HG02840 (cell line): Measurements from ENCODE around the gene CSTPP1.
"Not testable (repeated sequence)": the region's sequence is repeated elsewhere in the genome, so short reads cannot be mapped to it uniquely, and the experiment has no call there.

Source experiments
- ATAC-seq: cut with Tn5 transposase; IDR thresholded peaks from one replicate; pipeline ENCODE4 v1.9.1; 2021; ENCODE audit warnings: mild to moderate bottlenecking, moderate library complexity, moderate number of reproducible peaks; ENCODE audit not compliant: unreplicated experiment, low FRiP score

Gene CSTPP1

DNA sequence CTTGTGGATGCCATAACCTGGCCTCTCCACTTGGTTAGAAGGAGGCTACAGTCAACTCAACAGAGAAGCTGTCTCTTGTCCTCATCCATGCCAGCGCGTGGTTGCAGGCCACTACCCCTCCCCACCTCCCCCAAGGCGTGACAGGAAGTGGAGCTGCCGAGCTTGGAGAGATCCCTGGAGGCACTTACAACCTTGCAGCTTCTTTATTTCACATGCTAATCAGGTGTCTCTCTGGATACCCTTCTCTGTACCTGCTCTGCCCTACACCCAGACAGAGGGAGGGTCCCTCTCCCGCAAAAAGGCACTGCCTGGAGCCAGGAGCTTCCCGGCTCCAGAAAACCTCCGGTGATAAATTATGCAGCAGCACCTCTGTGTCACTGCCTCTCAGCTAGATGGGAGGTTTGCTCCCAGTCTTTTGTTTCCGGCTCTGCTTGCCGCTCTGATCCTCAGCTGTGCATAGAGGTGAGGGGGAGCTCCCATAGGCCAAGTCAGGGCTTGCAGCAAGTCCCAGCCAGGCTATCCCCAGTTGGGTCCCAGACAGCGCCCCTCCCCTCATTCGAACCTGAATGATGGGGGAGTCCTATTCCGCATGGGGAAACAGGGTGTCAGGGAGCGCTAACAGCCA is 23.9 kb upstream of the CSTPP1 start:
- ATAC-seq = no peak

DNA sequence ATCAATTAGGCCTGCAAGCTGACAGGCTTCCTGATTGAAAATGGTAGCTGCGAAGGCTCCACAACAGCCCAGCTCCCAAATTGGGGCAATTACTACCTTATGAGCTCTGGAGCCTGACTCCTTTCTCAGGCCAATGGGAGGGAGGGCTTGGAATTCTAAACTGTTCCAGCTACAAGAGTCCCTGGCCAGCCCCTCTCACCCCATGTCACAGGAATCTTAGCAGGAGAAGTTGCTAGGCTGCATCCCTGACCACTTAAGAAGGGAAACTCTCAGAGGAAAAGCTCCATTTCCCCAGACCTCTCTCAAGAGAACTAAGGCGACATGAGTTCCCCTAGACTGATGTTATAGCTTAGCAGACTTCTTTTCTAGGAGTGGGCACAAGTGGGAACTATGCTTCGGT is 23.1 kb upstream of the CSTPP1 start:
- no peak for ATAC-seq

DNA sequence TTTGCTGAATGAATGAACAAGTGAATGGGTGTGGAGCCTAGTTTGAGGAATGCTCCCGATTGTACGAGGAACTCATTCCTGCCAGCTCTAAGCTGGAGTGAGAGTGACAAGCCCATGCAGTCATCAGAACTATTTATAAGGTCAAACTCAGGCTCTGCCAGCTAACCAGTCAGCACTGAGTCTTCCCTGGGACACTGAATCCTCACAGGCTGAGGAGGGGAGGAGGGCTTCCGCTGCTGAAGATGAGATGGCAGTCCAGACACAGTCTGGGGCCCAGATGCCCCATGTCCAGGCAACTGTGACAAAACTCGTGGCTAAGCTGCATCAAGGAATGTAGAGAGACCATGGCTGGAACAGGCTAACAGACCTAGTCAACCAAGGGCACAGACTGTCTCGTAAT is 22.2 kb upstream of the CSTPP1 start:
- no peak for ATAC-seq

DNA sequence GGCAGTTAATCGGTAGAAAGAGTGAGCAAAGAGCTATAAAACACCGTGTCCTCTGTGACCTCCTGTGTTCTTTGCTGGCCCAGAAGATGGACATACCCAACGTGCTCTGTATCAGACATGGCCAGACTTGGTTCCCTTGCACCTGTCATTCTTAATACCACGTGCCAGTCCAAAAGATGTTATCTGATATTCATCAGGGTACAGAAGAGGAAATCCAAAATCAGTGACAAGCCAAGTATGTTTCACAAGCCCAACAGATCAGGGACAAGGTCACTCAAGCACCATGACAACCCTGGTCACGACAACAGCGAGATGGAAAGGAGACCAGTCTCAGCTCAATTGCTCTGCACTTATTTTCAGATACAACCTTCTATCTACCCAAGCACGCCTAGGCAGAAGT is 21.7 kb upstream of the CSTPP1 start:
- no peak for ATAC-seq

DNA sequence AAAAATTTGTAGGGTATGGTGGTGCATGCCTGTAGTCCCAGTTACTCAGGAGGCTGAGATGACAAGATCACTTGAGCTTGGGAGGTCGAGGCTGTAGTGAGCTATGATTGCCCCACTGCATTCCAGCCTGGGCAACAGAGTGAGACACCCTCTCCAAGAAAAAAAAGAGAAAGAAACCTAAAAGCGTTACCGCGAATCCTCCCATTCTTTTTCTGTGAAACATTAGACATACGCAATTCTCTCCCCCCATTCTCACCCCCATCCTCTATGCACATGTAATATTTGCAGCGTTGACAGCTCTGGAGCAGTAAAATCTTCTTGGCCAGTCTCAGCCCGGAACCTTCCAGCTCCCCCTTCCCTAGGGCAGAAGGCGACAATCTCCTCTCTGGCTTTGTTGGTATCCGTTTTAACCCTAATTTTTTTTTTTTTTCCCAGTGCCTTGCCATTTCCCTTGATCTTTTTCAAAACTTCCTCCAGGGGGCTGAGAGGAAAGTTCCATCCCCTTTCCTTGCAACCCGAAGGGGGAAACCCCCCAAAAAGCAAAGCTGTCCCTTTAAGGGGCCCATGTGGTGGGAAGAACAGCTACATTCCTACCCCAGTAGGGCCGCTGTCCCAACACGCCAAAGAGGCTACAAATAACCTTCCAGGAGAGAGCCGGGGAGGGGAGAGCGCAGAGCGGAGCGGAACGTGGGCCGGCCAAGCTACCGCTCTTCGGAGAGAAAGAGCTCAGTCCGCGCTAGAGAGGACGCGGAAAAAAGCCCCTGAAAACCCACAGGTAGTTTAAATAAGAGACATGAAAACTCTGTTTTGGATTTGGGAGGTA is 20.1 kb upstream of the CSTPP1 start:
- ATAC-seq = no peak

DNA sequence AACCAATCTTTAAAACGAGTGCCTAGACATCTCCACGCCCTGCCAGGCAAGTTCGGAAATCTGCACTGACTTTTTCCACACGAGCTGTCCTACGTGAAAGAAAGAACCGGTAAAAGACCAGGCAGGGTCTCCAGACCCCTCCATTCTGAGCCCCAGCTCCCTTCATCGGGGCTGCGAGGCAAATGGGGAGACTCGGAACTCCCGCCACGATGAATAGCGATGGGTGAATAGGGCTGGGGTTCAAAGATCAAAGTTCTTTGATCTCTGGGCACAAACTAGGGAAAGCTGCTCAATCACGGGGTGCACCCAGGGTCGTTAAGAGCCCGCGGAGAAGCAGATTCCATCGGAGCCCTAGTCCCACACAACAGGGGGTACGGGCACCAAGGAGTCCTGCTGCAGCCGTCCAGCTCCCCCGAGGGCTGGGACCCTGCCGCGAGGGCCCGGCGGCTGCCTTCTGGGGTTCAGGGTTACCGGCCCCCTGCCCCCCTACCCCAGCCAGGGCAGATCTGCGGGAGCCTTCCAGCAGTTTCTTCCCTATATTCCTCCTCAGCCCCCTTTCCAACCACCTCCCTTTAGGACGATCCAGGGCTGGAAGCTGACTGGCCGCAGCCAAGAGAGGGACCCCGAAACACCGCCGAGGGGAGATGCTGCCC is 19.3 kb upstream of the CSTPP1 start:
- ATAC-seq = no peak

DNA sequence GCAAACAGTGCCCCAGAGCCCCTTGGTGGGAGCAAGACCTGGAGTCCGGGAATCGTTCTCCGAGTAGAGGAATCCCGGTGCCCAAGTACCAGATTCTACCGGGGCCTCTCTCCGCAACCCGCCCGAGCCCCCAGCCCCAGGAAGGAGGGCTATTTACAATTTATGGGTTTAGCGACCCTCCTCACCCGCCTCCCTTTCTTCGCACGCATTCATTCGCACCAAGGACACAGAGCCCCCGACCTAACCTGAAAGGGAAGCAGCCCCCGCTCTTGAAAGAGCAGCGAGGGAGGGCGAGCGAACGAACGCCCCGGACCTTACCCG is 18.8 kb upstream of the CSTPP1 start:
- no peak for ATAC-seq

DNA sequence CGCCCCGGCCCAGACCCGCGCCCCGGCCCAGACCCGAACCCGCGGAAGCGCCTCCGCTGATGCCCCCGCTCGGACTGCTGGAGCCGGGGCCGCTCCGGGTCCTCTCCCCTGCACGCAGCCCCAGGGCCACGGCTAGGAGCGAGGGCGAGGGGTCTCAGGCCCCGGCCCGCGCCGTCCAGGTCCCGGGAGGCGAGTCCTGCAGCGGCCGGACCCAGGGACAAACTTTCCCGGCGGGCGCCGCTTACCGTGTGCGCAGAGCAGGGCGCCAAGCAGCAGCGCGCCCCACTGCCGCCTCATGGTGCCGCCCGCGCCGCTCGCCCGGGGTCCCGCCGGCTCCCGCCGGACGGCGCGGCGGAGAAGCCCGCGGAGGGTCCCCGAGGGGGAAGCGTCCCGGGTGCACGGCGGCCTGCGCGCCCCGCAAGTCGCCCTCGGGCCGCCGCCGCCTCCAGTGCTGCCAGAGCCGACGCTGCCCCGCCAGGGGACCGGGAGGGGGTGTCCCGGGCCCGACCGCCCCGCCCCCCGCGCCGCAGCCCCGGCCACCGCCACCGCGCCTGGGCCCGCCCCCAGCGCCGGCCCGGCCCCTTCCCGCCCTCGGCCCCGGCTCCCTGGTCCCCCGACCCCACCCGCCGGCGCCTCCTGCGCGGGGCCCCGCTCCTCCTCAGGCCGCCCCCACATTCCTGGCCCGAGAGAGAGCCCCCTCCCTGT is 18.3 kb upstream of the CSTPP1 start, which contains the start of gene LRP4:
Gene LRP4 (minus strand): TSS at position 468 of the 705 bp plus-strand sequence. CDS start 171 bp downstream, at position 297.
- no peak for ATAC-seq

DNA sequence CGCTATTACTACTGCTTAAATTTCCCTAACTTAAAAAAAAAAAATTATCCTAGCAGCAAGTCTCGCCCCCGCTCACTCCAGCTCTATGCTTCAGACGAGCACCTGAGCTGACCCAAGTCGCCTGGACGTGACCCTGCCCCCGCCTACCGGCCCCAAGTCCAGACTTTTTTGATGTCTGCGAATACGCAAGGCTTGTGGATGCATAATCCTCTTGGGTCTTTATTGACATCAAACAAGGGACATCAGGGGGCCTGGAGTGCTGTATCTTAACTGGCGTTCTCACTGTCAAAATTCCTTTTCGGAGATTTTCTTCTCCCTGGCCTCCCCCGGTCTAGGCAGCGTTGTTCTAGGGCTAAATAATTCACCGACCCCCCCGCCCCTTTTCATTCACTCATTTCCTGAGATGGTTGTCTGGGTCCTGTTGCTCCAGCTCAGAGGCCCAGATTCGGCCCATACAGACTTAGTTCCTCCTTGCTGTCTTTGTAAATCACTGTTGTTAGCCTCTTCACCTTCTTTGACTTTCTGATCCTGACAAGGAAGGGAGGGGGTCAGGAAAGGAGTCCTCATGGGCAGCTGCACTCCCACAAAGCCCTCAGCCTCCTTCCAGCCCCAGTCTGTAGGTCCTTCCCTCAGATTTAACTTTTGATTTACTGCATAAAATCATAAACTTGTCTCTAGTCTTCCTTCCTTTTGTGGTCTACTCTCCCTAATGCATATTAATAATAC is 17.6 kb upstream of the CSTPP1 start:
- no peak for ATAC-seq

DNA sequence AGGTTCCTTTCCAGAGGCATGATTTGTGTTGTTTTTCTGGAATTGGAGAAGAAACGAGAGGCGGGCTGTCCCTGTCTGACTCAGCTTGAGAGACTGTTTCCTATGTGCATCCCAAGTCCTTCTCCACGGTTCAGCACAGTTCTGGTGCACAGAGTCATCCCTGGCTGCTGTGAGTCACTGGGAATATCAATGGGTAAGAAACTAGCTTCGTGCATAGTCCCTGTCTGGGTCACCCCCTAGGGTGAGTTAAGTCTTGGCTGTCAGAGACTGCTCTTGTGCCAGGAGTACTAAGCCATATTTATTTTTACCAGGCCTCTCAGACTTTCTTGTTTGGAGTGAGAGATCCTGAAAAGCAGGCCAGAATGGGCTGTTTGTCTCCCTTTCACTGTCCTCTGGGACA is 15.8 kb upstream of the CSTPP1 start:
- ATAC-seq = no peak

DNA sequence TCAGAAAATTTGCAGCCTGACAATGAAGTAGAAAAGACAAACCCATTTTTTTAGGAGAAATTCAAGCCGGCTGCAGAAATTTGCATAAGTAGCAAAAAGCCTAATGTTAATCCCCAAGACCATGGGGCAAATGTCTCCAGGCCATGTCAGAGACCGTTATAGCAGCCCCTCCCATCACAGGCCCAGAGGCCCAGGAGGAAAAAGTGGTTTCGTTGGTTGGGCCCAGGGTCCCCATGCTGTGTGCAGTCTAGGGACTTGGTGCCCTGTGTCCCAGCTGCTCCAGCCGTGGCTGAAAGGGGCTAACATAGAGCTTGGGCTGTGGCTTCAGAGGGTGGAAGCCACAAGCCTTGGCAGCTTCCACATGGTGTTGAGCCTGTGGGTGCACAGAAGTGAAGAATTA is 8.6 kb upstream of the CSTPP1 start:
- ATAC-seq = not testable (repeated sequence)

DNA sequence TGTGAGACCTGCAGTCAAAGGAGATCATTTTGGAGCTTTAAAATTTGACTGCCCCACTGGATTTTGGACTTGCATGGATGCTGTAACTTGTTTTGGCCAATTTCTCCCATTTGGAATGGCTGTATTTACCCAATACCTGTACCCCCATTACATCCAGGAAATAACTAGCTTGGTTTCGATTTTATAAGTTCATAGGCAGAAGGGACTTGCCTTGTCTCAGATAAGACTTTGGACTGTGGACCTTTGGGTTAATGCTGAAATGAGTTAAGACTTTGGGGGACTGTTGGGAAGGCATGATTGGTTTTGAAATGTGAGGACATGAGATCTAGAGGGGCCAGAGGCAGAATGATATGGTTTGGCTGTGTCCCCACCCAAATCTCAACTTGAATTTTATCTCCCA is 7.9 kb upstream of the CSTPP1 start:
- not testable (repeated sequence) for ATAC-seq

DNA sequence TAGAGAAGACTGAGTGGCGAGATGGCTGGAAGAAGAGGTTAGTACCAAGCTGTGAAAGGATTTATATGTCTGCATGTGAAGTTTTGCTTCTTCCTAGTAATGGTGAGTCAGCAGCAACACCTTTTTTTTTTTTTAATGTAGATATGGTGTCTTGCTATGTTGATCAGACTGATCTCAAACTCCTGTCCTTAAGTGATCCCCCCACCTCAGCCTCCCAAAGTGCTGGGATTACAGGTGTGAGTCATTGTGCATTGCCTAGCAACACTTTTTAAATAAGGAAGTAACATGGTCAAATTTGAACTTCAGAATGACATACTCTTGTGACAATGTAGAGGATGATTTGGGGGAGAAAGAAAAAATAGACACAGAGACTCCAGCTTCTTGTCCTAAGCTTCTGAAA is 6.5 kb upstream of the CSTPP1 start:
- ATAC-seq = no peak

DNA sequence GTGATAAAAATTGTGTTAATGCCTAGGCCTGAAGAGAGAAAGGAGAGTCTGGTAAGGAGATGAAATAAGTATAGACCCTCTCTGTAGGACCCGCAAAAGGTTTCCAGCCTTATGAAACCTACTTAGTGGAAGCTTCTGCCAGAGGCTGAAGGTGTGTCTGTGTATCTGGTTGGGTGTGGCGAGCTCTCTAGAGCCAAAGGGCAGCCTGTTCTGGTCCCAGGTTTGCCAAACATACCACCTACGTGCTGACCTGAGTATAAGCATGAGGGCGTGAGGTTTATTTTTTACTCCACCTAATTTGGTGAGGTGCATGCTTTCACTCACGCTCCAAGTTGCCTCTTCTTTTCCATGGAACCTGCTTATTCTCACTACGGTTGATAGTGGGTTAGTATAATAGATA is 5.6 kb downstream of the CSTPP1 start:
- no peak for ATAC-seq

DNA sequence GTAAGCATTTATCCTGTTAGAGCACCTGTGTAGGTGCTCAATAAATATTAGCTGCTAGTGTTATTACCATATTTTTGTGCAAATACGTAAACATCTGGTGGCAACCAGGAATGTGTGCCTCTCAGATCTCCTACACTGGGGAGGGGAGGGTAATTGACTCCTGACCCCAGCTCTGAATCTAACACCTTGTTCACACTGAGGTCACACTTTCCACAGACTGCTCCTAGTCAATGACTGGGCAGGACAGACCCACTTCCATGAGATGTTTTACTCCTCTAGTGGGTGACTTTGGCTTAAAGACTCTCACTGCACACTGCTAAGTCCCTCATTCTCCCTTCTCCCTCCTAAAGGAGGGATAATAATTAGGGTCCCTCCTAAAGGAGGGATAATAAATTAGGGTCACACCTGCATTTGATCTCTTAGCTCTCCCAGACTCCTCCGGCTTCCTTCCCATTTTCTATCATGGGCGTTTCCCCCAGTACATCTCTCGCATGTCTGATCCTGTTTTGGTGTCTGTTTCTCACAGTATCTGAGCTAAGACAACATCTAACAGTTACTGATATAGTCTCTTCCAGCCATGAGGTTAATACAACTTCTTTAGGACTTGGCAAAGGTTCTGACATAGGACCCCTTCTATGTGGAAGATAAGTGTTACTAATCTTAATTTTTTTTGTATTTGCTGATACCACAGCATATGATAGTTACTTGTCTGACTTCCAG is 8.0 kb downstream of the CSTPP1 start:
- no peak for ATAC-seq

DNA sequence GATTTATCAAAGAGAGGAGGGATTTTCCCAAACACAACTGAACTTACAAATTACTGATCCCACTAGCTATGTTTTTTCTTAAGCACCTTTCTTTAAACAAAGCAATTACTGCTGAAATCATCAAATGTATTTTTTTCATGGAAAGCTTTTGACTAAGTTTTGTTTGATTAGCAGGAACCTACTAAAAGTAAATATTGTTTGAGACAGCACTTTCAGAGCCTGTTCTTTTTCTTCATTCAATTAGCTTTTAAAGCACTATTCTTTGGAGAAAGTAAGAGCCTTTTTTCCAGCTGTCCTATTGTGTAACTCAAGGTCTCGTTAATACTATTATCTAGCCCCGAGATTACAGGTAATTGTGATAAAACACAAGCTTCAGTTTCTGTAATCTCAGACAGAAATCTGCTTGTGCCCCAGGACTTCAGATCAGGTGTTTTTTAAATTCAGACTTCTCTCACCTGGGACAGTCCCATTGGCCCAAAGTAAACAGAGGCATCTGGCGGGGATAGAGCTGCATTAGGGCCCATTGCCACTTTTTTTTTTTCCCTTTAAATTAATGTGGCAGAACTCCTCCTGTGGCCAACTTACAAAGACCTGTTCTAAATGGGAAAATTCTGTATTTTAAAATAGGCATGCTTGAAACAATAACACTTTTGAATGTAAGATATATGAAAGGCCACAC is 11.0 kb downstream of the CSTPP1 start:
- no peak for ATAC-seq

DNA sequence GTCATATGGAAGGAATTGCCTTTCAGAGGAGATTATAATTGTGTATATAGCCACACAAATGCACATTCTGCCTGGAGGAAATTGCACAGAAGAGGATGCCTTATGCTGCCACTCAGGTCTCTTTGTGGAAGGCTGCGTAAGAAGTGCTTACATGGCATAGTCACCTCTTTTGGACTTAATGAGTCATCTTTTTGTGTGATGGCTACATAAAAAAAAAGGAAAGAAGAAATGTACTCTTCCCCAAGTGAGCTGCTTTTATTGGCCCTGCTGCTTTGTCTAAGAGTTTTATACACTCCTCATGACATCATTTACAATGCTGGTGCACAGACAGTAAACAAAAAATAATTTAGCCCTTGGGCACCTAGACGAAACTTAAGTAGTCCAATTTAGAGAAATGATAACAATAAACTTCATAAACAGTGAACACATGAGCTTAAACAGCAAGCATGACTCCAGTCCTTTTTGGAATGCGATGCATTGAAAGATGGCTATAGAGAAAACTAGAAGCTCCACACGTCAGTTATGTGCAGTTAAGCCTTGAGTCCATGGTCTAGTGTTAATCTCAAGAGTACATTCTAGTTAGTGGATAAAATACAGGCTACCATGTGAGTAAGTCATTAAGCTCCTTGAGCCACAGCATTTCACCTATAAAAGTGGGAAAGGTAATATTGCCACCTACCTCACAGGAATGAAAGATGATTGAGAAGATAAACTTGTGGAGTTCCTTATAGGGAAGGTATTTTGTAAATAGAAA is 12.0 kb downstream of the CSTPP1 start:
- no peak for ATAC-seq

DNA sequence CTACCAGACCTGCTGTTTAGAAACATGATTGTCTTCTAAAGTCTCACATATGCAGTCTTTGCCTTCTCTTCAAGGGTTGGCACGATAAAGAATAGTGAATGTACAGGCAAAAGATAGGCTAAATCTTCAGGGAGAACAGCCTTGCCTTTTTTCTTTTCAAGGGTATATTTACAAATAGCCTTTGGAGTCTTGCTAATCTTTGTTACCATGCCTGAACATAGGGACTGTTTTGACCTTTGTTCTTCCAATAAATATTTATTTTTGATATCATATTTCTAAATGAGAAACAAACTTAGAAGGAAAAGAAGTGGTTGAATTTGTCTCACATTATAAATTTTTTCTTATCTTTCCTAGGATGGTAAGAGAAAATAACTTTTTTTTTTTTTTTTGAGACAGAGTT is 12.7 kb downstream of the CSTPP1 start:
- ATAC-seq = no peak

DNA sequence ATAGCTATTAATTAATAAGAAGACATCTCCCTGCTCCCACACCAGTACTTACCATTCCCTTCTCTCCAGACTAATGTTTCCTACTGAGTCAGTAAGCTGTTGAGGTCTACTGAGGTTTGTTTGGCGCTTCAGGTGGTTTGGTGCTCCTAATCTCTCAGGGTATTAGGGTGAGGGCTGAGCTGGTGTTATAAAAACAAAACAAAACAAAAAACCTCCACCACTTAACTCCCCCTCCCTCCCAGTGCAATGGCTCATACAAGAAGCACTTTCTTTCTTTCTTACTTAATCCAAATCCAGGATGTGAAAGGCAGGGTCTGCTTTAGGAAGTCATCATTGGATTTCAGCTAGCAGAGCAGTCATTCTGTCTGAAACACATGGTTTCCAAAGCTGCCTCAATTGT is 15.3 kb downstream of the CSTPP1 start:
- ATAC-seq = no peak
